IMR-90 (cell line): ENCODE results near the gene LHX1. TPM values are rescaled to one million over a fixed set of nuclear protein-coding genes. Genes with fewer than 3 reads are reported as not detected.

Experiments used
- ATAC-seq: fragments of 200-7000 bp; cut with Tn5 transposase; 2 replicates; pipeline ENCODE4 v1.9.1; 2020; ENCODE audit warnings: low read depth, mild to moderate bottlenecking, moderate library complexity
- BruUV-seq: library from RNA; stranded (reverse); fragments of 400-500 nt; replicated peaks from 2 replicates; lab custom pipeline; 2021; lab: Mats Ljungman, UMichigan
- CTCF ChIA-PET: fragments of 300-600 bp; formaldehyde crosslinking; extraction: SDS; loops from one replicate; lab custom pipeline; 2021; ENCODE audit warnings: antibody characterized with exemption; lab: Yijun Ruan, JAX
- POLR2A ChIA-PET: fragments of 300-600 bp; sonication (Branson Sonifier 250); formaldehyde crosslinking; loops from one replicate; lab custom pipeline; 2022; ENCODE audit warnings: antibody characterized with exemption; ENCODE audit not compliant: unreplicated experiment; lab: Charles Lee
- DNase-seq: peaks from one replicate; pipeline ENCODE4 v3.0.0; 2013
- H2AFZ ChIP-seq: replicated peaks from 2 replicates; pipeline ENCODE3; 2013; ENCODE audit warnings: low read length, mild to moderate bottlenecking; ENCODE audit not compliant: poor library complexity
- H2AK5ac ChIP-seq: 2 replicates; pipeline ENCODE4 v1.6.1; 2013; ENCODE audit warnings: low read depth, low read length, inconsistent platforms
- H2AK9ac ChIP-seq: replicated peaks from 2 replicates; pipeline ENCODE3; 2013; ENCODE audit warnings: mild to moderate bottlenecking, low read depth, low read length, moderate library complexity; ENCODE audit not compliant: poor library complexity
- H2BK120ac ChIP-seq: 2 replicates; pipeline ENCODE4 v1.6.1; 2013; ENCODE audit warnings: low read depth, low read length, inconsistent platforms
- H2BK15ac ChIP-seq: 3 replicates; pipeline ENCODE4 v1.6.1; 2013; ENCODE audit warnings: low read depth, low read length, inconsistent platforms
- H2BK20ac ChIP-seq: 2 replicates; pipeline ENCODE4 v1.6.1; 2013; ENCODE audit warnings: low read depth, mild to moderate bottlenecking, inconsistent platforms, low read length, moderate library complexity
- H2BK5ac ChIP-seq: 2 replicates; pipeline ENCODE4 v1.6.1; 2013; ENCODE audit warnings: mild to moderate bottlenecking, low read depth, low read length, inconsistent platforms; ENCODE audit not compliant: poor library complexity, severe bottlenecking
- H3K14ac ChIP-seq: replicated peaks from 2 replicates; pipeline ENCODE4 v1.6.1; 2013; ENCODE audit warnings: low read depth, low read length, inconsistent platforms
- H3K18ac ChIP-seq: 2 replicates; pipeline ENCODE4 v1.6.1; 2013; ENCODE audit warnings: low read depth, low read length, control low read depth
- H3K23ac ChIP-seq: 2 replicates; pipeline ENCODE4 v1.6.1; 2013; ENCODE audit warnings: low read depth, low read length, inconsistent platforms
- H3K27ac ChIP-seq: 2 replicates; pipeline ENCODE4 v1.5.1; 2013; ENCODE audit warnings: mild to moderate bottlenecking, control low read depth, low read length; ENCODE audit not compliant: insufficient read depth
- H3K27me3 ChIP-seq: 2 replicates; pipeline ENCODE4 v1.6.1; 2013; ENCODE audit warnings: low read length; ENCODE audit not compliant: control insufficient read depth, insufficient read depth
- H3K36me3 ChIP-seq: 2 replicates; pipeline ENCODE4 v1.6.1; 2013; ENCODE audit warnings: low read length, mixed read lengths; ENCODE audit not compliant: control insufficient read depth, insufficient read depth
- H3K4ac ChIP-seq: 2 replicates; pipeline ENCODE4 v1.6.1; 2013; ENCODE audit warnings: low read depth, low read length, inconsistent platforms
- H3K4me1 ChIP-seq: 2 replicates; pipeline ENCODE4 v1.6.1; 2013; ENCODE audit warnings: low read length, mixed read lengths; ENCODE audit not compliant: control insufficient read depth, insufficient read depth
- H3K4me2 ChIP-seq: 2 replicates; pipeline ENCODE4 v1.6.1; 2013; ENCODE audit warnings: low read depth, mild to moderate bottlenecking, control low read depth, low read length, moderate library complexity
- H3K4me3 ChIP-seq: 2 replicates; pipeline ENCODE4 v1.5.1; 2013; ENCODE audit warnings: low read depth, mild to moderate bottlenecking, control low read depth, low read length, moderate library complexity; ENCODE audit not compliant: insufficient read depth
- H3K56ac ChIP-seq: 2 replicates; pipeline ENCODE4 v1.6.1; 2013; ENCODE audit warnings: low read length, inconsistent platforms; ENCODE audit not compliant: insufficient read depth; ENCODE audit errors: extremely low read depth
- H3K79me1 ChIP-seq, 2 experiments: 2 replicates each; pipeline ENCODE4 v1.6.1; 2013; ENCODE audit warnings: low read length in 2 of 2, inconsistent platforms in 1 of 2, low read depth in 1 of 2
- H3K9ac ChIP-seq: 2 replicates; pipeline ENCODE4 v1.6.1; 2013; ENCODE audit warnings: low read depth, low read length, control low read depth
- H3K9me1 ChIP-seq: 2 replicates; pipeline ENCODE4 v1.6.1; 2013; ENCODE audit warnings: low read length, inconsistent platforms; ENCODE audit not compliant: insufficient read depth
- H3K9me3 ChIP-seq: 2 replicates; pipeline ENCODE4 v1.6.1; 2013; ENCODE audit warnings: low read length; ENCODE audit not compliant: control insufficient read depth, insufficient read depth
- H4K20me1 ChIP-seq: 2 replicates; pipeline ENCODE4 v1.6.1; 2013; ENCODE audit warnings: low read length, inconsistent platforms; ENCODE audit not compliant: insufficient read depth
- H4K5ac ChIP-seq: 2 replicates; pipeline ENCODE4 v1.6.1; 2013; ENCODE audit warnings: mild to moderate bottlenecking, low read depth, low read length, control low read depth
- H4K8ac ChIP-seq, 2 experiments: 2 replicates each; pipeline ENCODE4 v1.6.1; 2013; ENCODE audit warnings: low read depth in 2 of 2, low read length in 2 of 2, control low read depth in 1 of 2, inconsistent platforms in 1 of 2
- H4K91ac ChIP-seq: 2 replicates; pipeline ENCODE4 v1.6.1; 2013; ENCODE audit warnings: low read depth, low read length, inconsistent platforms; ENCODE audit not compliant: insufficient read depth
- CEBPB ChIP-seq: IDR thresholded peaks from 2 replicates; pipeline ENCODE4 v1.6.1; 2012; ENCODE audit warnings: low read depth, low read length, improper control_type of control experiment
- CHD1 ChIP-seq: IDR thresholded peaks from 2 replicates; pipeline ENCODE4 v1.6.1; 2012; ENCODE audit warnings: low read depth, low read length, improper control_type of control experiment
- WGBS, 2 experiments: methylation state at CpG; one replicate each; pipeline versions ENCODE4 v1.1.5 to v1.1.7; 2013; ENCODE audit warnings: missing lambda C conversion rate in 2 of 2; ENCODE audit not compliant: insufficient read length in 1 of 2; ENCODE audit errors: extremely low coverage in 2 of 2; 5-methylcytosine and 5-hydroxymethylcytosine counted together
- dilution Hi-C: fragments of 300-500 bp; cut with HindIII; formaldehyde crosslinking; loops from one replicate; pipeline ENCODE4 v1.14.3; 2018; ENCODE audit warnings: low sequenced_read_pairs; ENCODE audit not compliant: unreplicated experiment
- in situ Hi-C: fragments of 300-500 bp; cut with MboI; formaldehyde crosslinking; loops from 3 replicates; pipeline ENCODE4 v1.14.3; 2019; ENCODE audit warnings: low sequenced_read_pairs, inconsistent platforms, mixed read lengths
- intact Hi-C: fragments of 100-400 bp; cut with micrococcal nuclease; formaldehyde crosslinking; loops from 2 replicates; pipeline ENCODE4 v1.10.0; 2022
- polyA plus RNA-seq, 3 experiments: library from polyadenylated mRNA; depleted of rRNA; stranded (reverse); fragments of >200 nt; gene quantifications; 2 replicates each; pipeline ENCODE4 v1.2.3, GENCODE V29; 2012; ENCODE audit warnings: low replicate concordance in 1 of 3
- total RNA-seq: library from RNA; depleted of rRNA; stranded (reverse); fragments of >200 nt; gene quantifications from 2 replicates; pipeline ENCODE4 v1.2.3, GENCODE V29; 2012

Gene LHX1
- total and polyA plus RNA-seq, 2 of the 4 experiments (the other 2 are of a cell fraction), result not detected

GRCh38 chr17:36975922-36976515 lies 38.7 kb downstream of the LHX1 start:
- ATAC-seq (no peak), DNase-seq (no peak)
- CTCF ChIA-PET, result interaction anchor here (0.9 to 1.2 kb wide), 2 partner anchors 10 to 14 kb away, joined by 3 read pairs; no protein-coding TSS in a partner anchor
- no peaks in the 10 kb centered on the region for H3K36me3 ChIP-seq
- H4K20me1 ChIP-seq, result no peaks in the 10 kb centered on the region; the same call in 1 of the 2 replicates
- H4K8ac ChIP-seq, result no peak overlapping the region
- H2BK5ac ChIP-seq, result no peak overlapping the region
- H3K23ac ChIP-seq, result no peak overlapping the region
- H3K27me3 ChIP-seq, result no peaks in the 10 kb centered on the region
- no peak overlapping the region for H2BK120ac ChIP-seq
- no peak overlapping the region for H3K9ac ChIP-seq
- POLR2A ChIA-PET, result no interaction called here
- no peak overlapping the region for H3K27ac ChIP-seq
- no peak overlapping the region for H3K18ac ChIP-seq
- H2AK9ac ChIP-seq, result no peak overlapping the region
- intact Hi-C loops, result no loop called here
- no peak overlapping the region for H3K4me2 ChIP-seq
- BruUV-seq, result no TSS peak
- no peak overlapping the region for H4K5ac ChIP-seq
- no CpG with 5 or more reads among the region's 1 CpG for WGBS, 2 experiments
- TF ChIP-seq CEBPB (peak; percentile 75), CHD1 (no peak)
- dilution Hi-C loops, result no loop called here
- no peak overlapping the region for H4K91ac ChIP-seq
- no peak overlapping the region for H3K14ac ChIP-seq
- no peak overlapping the region for H2AK5ac ChIP-seq
- H3K4ac ChIP-seq, result no peak overlapping the region
- no peak overlapping the region for H2AFZ ChIP-seq
- H3K9me1 ChIP-seq, result no peaks in the 10 kb centered on the region
- in situ Hi-C loops, result no loop called here
- H3K9me3 ChIP-seq, result no peaks in the 10 kb centered on the region
- H3K4me3 ChIP-seq, result no peak overlapping the region
- peaks cover 2 to 29% of the 10 kb centered on the region in 2 experiments; a peak in 2 of 4 replicates for H3K79me1 ChIP-seq
- H3K4me1 ChIP-seq, result peaks cover 1% of the 10 kb centered on the region; the same call in 1 of the 2 replicates
- H2BK20ac ChIP-seq, result no peak overlapping the region
- H2BK15ac ChIP-seq, result no peak overlapping the region
- no peak overlapping the region for H3K56ac ChIP-seq
